B cell (primary cell): ENCODE results near the gene ANGEL2.

Experiments
- CTCF ChIP-seq: fragments of 200-600 bp; IDR thresholded peaks from one replicate; pipeline ENCODE4 v1.8.0; 2022; ENCODE audit warnings: antibody characterized with exemption, mild to moderate bottlenecking
- EZH2 ChIP-seq: IDR thresholded peaks from 2 replicates; pipeline ENCODE4 v1.6.1; 2012; ENCODE audit warnings: borderline replicate concordance, low read depth, mild to moderate bottlenecking, moderate library complexity, low read length; ENCODE audit not compliant: insufficient read depth, poor library complexity, severe bottlenecking

DNA sequence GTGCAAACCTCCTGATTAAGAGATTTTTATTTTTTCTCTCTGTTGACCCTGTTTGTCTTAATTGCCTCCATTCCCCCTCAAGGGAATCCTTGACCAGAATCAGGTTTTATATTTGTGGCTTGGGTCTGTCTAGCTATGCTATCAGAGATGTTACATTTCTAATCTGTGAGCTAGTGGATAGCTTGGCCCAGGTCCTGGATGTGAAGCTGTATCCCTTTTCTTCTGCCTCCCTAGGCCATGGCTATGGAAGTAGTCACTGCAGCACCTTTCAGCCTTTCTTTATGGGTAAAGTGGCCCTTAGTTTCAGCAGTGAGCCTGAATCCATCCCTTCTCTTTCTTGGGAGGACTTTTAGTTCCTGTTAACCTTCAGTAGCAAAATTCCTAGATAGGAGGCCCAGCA lies 17.0 kb upstream of the ANGEL2 start:
- TF ChIP-seq EZH2 (no peak), CTCF (no peak)
